Neural crest cell (in vitro differentiated cells): ENCODE measurements around the gene HDAC4. TPM values are rescaled to one million over a fixed set of nuclear protein-coding genes. Genes with fewer than 3 reads are reported as not detected.

Experiments used
- DNase-seq: peaks from one replicate; pipeline ENCODE4 v3.0.0; 2021; ENCODE audit warnings: low read depth, mixed read lengths, low spot score
- H3K27ac Mint-ChIP-seq: one replicate; pipeline ENCODE4 v1.8.0; 2021; ENCODE audit warnings: mild to moderate bottlenecking, mixed read lengths; ENCODE audit not compliant: unreplicated experiment
- H3K27me3 Mint-ChIP-seq: 2 replicates; pipeline ENCODE4 v1.8.0; 2021; ENCODE audit warnings: low read depth, mild to moderate bottlenecking, mixed read lengths
- H3K36me3 Mint-ChIP-seq: 2 replicates; pipeline ENCODE4 v1.8.0; 2021; ENCODE audit warnings: low read depth, mild to moderate bottlenecking, mixed read lengths
- H3K4me1 Mint-ChIP-seq: 2 replicates; pipeline ENCODE4 v1.8.0; 2021; ENCODE audit warnings: mixed read lengths
- H3K4me3 Mint-ChIP-seq: one replicate; pipeline ENCODE4 v1.8.0; 2021; ENCODE audit warnings: mild to moderate bottlenecking, mixed read lengths
- H3K9me3 Mint-ChIP-seq: 2 replicates; pipeline ENCODE4 v1.8.0; 2021; ENCODE audit warnings: mixed read lengths
- CTCF ChIP-seq: fragments of 200-600 bp; sonication (generic); conservative IDR thresholded peaks from 2 replicates; pipeline ENCODE4 v1.5.0; 2021; ENCODE audit warnings: antibody characterized with exemption, mild to moderate bottlenecking
- total RNA-seq: library from RNA; stranded (reverse); gene quantifications from 2 replicates; pipeline ENCODE4 v1.2.1, GENCODE V29; 2021

Gene HDAC4
- total RNA-seq, 1 donor from 2014 or later = 52.1 TPM

- no peaks in the 10 kb centered on the region for H3K9me3 Mint-ChIP-seq
- H3K36me3 Mint-ChIP-seq = peaks cover 2% of the 10 kb centered on the region
- H3K4me3 Mint-ChIP-seq = no peak overlapping the region
- H3K27ac Mint-ChIP-seq = peak overlapping the region; percentile 90
- no peaks in the 10 kb centered on the region for H3K27me3 Mint-ChIP-seq
- no peak for DNase-seq
- no peak for TF ChIP-seq CTCF
- peaks cover 22% of the 10 kb centered on the region for H3K4me1 Mint-ChIP-seq
Observed at GRCh38 chr2:239366740-239367139, 34.1 kb downstream of the HDAC4 start.

GRCh38 chr2:239365782-239366435 lies 34.9 kb downstream of the HDAC4 start:
- Mint-ChIP-seq H3K4me3 (no peak overlapping the region), H3K4me1 (peaks cover 30% of the 10 kb centered on the region), H3K36me3 (peaks cover 2% of the 10 kb centered on the region), H3K27me3 (no peaks in the 10 kb centered on the region), H3K27ac (no peak overlapping the region), H3K9me3 (no peaks in the 10 kb centered on the region)
- no peak for DNase-seq
- no peak for TF ChIP-seq CTCF

- no peak for TF ChIP-seq CTCF
- H3K4me3 Mint-ChIP-seq = no peak overlapping the region
- peaks cover 33% of the 10 kb centered on the region for H3K4me1 Mint-ChIP-seq
- H3K27me3 Mint-ChIP-seq = no peaks in the 10 kb centered on the region
- H3K36me3 Mint-ChIP-seq = peaks cover 2% of the 10 kb centered on the region
- no peak for DNase-seq
- H3K27ac Mint-ChIP-seq = no peak overlapping the region
- no peaks in the 10 kb centered on the region for H3K9me3 Mint-ChIP-seq
Observed at GRCh38 chr2:239365071-239365781, 35.6 kb downstream of the HDAC4 start.

- no peak for TF ChIP-seq CTCF
- DNase-seq = no peak
- H3K36me3 Mint-ChIP-seq = no peaks in the 10 kb centered on the region
- H3K27ac Mint-ChIP-seq = no peak overlapping the region
- no peak overlapping the region for H3K4me3 Mint-ChIP-seq
- H3K9me3 Mint-ChIP-seq = no peaks in the 10 kb centered on the region
- H3K27me3 Mint-ChIP-seq = no peaks in the 10 kb centered on the region
- H3K4me1 Mint-ChIP-seq = peaks cover 27% of the 10 kb centered on the region
Observed at GRCh38 chr2:239363946-239364637, 36.7 kb downstream of the HDAC4 start.

- H3K36me3 Mint-ChIP-seq = peaks cover 8% of the 10 kb centered on the region
- H3K4me1 Mint-ChIP-seq = peaks cover 27% of the 10 kb centered on the region
- no peaks in the 10 kb centered on the region for H3K9me3 Mint-ChIP-seq
- TF ChIP-seq CTCF = no peak
- no peak for DNase-seq
- no peak overlapping the region for H3K27ac Mint-ChIP-seq
- H3K27me3 Mint-ChIP-seq = no peaks in the 10 kb centered on the region
- H3K4me3 Mint-ChIP-seq = no peak overlapping the region
Observed at GRCh38 chr2:239362507-239362906, 38.3 kb downstream of the HDAC4 start.
